Neutrophil (primary cell): Measurements from ENCODE around the gene SAMD11.
A peak's percentile ranks its signal among the peaks of the same experiment; 100 is the strongest.

Source experiments
- H3K27ac ChIP-seq: fragments of 200-600 bp; sonication (generic); 2 replicates; pipeline ENCODE4 v1.5.1; 2016; ENCODE audit warnings: mild to moderate bottlenecking, moderate library complexity
- H3K27me3 ChIP-seq: fragments of 200-600 bp; sonication (generic); 2 replicates; pipeline ENCODE4 v1.6.0; 2016; ENCODE audit warnings: mild to moderate bottlenecking
- H3K36me3 ChIP-seq: fragments of 200-600 bp; sonication (generic); 2 replicates; pipeline ENCODE4 v1.5.1; 2017
- H3K4me1 ChIP-seq, 2 experiments: fragments of 200-600 bp in 1 of 2; sonication (generic) in 1 of 2; 1 replicate in 1 of 2; 2 replicates in 1 of 2; pipeline versions ENCODE4 v1.5.1 to v1.6.1; 2013 to 2016; ENCODE audit warnings: low read depth in 1 of 2, low read length in 1 of 2, mild to moderate bottlenecking in 1 of 2, moderate library complexity in 1 of 2; ENCODE audit not compliant: control insufficient read depth in 1 of 2, insufficient read depth in 1 of 2
- H3K4me3 ChIP-seq, 2 experiments: fragments of 200-600 bp in 1 of 2; sonication (generic) in 1 of 2; 1 replicate in 1 of 2; 2 replicates in 1 of 2; pipeline ENCODE4 v1.5.1; 2013 to 2016; ENCODE audit warnings: low read depth in 1 of 2, low read length in 1 of 2, mild to moderate bottlenecking in 1 of 2, moderate library complexity in 1 of 2
- H3K9me3 ChIP-seq: fragments of 200-600 bp; sonication (generic); 2 replicates; pipeline ENCODE4 v1.5.1; 2016
- TF ChIP-seq, protein P1 (sequence below): fragments of 200-600 bp; sonication (generic); IDR thresholded peaks from 2 replicates; pipeline ENCODE4 v1.5.1; 2016; ENCODE audit warnings: antibody characterized with exemption

SAMD11 gene

GRCh38 chr1:899636-900317 is 23.9 kb upstream of the SAMD11 start:
- H3K9me3 ChIP-seq, result no peaks in the 10 kb centered on the region
- TF ChIP-seq, protein P1, sequence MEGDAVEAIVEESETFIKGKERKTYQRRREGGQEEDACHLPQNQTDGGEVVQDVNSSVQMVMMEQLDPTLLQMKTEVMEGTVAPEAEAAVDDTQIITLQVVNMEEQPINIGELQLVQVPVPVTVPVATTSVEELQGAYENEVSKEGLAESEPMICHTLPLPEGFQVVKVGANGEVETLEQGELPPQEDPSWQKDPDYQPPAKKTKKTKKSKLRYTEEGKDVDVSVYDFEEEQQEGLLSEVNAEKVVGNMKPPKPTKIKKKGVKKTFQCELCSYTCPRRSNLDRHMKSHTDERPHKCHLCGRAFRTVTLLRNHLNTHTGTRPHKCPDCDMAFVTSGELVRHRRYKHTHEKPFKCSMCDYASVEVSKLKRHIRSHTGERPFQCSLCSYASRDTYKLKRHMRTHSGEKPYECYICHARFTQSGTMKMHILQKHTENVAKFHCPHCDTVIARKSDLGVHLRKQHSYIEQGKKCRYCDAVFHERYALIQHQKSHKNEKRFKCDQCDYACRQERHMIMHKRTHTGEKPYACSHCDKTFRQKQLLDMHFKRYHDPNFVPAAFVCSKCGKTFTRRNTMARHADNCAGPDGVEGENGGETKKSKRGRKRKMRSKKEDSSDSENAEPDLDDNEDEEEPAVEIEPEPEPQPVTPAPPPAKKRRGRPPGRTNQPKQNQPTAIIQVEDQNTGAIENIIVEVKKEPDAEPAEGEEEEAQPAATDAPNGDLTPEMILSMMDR, result no peak
- H3K4me1 ChIP-seq, result peaks cover 0 to 8% of the 10 kb centered on the region in 2 experiments
- H3K36me3 ChIP-seq, result no peaks in the 10 kb centered on the region
- H3K27me3 ChIP-seq, result peaks cover 94% of the 10 kb centered on the region
- no peak overlapping the region for H3K27ac ChIP-seq
- H3K4me3 ChIP-seq, result no peak overlapping the region

DNA sequence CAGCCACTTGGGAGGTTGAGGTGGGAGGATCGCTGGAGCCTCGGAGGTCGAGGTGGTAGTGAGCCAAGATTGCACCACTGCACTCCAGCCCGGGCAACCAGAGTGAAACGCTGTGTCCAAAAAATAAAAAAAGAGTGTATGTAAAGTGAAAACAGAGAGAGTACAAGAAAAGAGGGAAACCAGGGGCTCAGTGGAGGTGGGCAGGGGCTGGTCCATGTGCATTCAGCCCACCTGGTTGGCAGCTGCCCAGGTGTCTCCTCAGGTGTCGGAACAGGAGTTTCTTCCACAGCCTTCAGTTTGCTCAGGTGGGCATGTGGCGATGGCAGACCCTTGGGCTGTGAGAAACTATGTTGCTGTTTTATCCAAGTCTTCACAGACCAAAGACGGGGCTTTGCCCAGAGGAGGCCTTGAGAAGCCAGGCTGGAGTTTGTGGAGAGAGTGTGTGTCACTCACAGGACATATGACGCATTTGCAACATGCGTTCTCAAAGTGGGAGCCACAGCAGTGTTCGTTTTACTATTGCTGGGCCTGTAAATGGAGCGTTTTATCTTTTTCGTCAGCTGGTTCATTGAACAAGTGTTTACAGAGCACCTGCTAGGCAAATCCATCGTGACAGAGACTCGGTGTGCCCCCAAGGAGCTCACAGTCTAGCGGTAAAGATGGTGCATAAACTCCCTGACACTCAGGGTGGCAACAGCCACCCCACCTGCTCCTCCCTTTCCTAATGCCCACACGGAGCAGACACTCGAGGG is 22.4 kb upstream of the SAMD11 start:
- Histone ChIP-seq H3K27ac (no peak overlapping the region), H3K36me3 (no peaks in the 10 kb centered on the region), H3K27me3 (peaks cover 97% of the 10 kb centered on the region), H3K4me1 (peaks cover 7 to 16% of the 10 kb centered on the region in 2 experiments), H3K4me3 (no peak overlapping the region), H3K9me3 (no peaks in the 10 kb centered on the region)
- TF ChIP-seq, protein P1, result no peak

DNA sequence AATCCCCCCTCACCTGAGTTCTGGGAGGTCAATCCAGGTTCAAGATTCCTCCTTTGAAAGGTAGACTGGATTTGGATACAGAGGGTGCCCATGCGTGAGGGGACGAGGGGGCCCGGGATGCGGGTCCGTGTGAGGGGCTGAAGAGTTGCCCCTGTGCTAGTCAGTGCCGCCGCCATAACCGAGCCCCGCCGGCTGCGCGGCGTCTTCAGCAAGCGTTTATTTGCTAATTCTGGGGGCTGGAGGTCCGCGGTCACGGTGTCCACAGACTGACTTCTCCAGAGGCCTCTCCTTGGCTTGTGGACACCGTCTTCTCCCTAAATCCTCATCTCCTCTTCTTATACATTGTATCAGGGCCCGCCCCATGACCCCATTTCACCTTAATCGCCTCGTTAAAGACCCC is 20.9 kb upstream of the SAMD11 start:
- peaks cover 92% of the 10 kb centered on the region for H3K27me3 ChIP-seq
- no peaks in the 10 kb centered on the region for H3K9me3 ChIP-seq
- TF ChIP-seq, protein P1, result no peak
- no peak overlapping the region for H3K4me3 ChIP-seq
- no peak overlapping the region for H3K27ac ChIP-seq
- H3K36me3 ChIP-seq, result no peaks in the 10 kb centered on the region
- peaks cover 7 to 16% of the 10 kb centered on the region in 2 experiments for H3K4me1 ChIP-seq

DNA sequence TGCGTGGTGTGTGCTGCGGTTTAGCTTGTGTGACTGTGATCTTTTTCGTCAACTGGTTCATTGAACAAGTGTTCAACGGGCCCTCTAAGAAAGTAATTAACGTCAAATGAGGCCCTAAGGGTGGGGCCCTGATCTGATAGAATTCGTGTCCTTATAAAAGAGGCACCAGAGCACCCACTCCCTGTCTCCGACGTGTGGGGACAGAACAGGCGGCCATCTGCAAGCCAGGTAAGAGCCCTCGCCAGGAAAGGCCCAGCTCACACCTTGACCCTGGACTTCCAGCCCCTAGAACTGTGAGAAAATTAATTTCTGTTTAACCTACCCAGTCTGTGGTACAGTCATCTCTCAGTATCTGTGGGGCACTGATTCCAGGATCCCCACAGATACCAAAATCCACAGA is 20.4 kb upstream of the SAMD11 start:
- no peak overlapping the region for H3K4me3 ChIP-seq
- no peaks in the 10 kb centered on the region for H3K36me3 ChIP-seq
- H3K4me1 ChIP-seq, result peaks cover 7 to 16% of the 10 kb centered on the region in 2 experiments
- H3K9me3 ChIP-seq, result no peaks in the 10 kb centered on the region
- H3K27ac ChIP-seq, result no peak overlapping the region
- peaks cover 87% of the 10 kb centered on the region for H3K27me3 ChIP-seq
- TF ChIP-seq, protein P1, result no peak

GRCh38 chr1:903721-904271 is 19.9 kb upstream of the SAMD11 start:
- peaks cover 7 to 16% of the 10 kb centered on the region in 2 experiments for H3K4me1 ChIP-seq
- peaks cover 82% of the 10 kb centered on the region for H3K27me3 ChIP-seq
- H3K9me3 ChIP-seq, result no peaks in the 10 kb centered on the region
- TF ChIP-seq, protein P1, result no peak
- no peak overlapping the region for H3K27ac ChIP-seq
- H3K36me3 ChIP-seq, result no peaks in the 10 kb centered on the region
- H3K4me3 ChIP-seq, result peak overlapping the region in 1 of 2 experiments; percentile 54
